ENCODE measurements around the gene TNRC6C.

- TF ChIP-seq CTCF (IDR thresholded peaks at IDR 0.05; ENCODE audit: poor library complexity) (no peak), EZH2phosphoT487 (IDR thresholded peaks at IDR 0.05; ENCODE audit: low read depth, severe bottlenecking, unreplicated experiment) (no peak)
These were observed 10.3 kb downstream of the TNRC6C start for GRCh38 chr17:77968788-77969187.

Data from hepatocyte (in vitro differentiated cells).